Stimulated activated CD4-positive, alpha-beta T cell treated with anti-CD3 and anti-CD28 coated beads, Interleukin-1b, Interleukin-23, amount 100 ng/mL, for 1 hour (primary cell): ENCODE measurements around the gene CELF5.
"Not testable (repeated sequence)": the region's sequence is repeated elsewhere in the genome, so short reads cannot be mapped to it uniquely, and the experiment has no call there.

Experiments
- DNase-seq, 2 donors: peaks; one replicate each; pipeline ENCODE4 v3.0.0-alpha.2; 2020; ENCODE audit warnings: low read depth in 2 of 2

Gene CELF5

DNA sequence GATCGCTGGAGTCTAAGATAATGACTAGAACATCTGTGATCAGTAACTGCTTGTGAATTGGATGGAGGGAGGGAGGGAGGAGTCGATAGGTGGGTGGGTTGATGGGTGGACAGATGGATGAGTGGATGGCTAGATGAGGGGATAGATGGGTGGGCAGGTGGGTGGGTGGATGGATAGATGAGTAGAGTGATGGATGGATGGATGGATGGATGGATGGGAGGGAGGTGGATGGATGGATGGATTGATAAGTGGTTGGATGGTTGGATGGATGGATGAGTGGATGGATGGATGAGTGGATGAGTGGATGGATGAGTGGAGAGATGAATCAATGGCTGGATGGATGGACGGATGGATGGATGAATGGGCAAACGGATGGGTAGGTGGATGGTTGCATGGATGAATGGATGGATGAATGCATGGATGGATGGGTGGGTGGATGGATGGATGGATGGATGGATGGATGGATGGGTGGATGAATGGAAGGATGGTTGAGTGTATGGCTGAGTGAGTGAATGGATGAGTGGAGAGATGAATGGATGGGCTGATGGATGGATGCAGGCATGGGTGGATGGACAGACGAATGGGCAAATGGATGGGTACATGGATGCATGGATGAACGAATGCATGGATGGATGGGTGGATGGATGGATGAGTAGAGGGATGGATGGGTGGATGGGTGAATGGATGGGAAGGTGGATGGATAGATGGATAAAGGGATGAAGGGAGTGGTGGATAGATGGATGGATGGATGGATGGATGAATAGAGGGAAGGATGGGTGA, 97.9 kb downstream of the CELF5 start:
- no peak for DNase-seq

GRCh38 chr19:3323026-3323425, 98.6 kb downstream of the CELF5 start:
- no peak for DNase-seq

GRCh38 chr19:3323658-3324057, 99.2 kb downstream of the CELF5 start:
- no peak for DNase-seq

DNA sequence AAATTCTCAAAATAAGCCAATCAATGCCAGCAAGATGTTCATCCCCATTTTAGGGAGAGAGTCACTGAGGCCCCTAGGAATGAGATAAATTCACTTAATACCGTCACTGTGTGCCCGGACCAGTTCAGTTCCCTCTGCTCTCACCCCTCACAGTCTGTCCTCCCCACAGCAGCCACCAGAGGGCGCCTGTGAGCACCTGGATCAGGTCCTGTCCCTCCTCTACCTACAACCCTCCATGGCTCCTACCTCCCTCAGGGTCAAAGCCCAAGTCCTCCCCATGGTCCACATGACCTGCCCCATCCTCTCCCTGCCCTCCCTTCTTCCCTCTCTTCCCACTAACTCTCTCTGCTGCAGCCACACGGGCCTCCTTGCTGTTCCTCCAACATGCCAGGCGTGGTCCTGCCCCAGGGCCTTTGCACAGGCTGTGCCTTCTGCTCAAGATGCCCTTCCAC, 100.0 kb downstream of the CELF5 start:
- DNase-seq: peak; percentile 46 to 68

- no peak for DNase-seq
These were observed 101.0 kb downstream of the CELF5 start for GRCh38 chr19:3325451-3325850.

DNA sequence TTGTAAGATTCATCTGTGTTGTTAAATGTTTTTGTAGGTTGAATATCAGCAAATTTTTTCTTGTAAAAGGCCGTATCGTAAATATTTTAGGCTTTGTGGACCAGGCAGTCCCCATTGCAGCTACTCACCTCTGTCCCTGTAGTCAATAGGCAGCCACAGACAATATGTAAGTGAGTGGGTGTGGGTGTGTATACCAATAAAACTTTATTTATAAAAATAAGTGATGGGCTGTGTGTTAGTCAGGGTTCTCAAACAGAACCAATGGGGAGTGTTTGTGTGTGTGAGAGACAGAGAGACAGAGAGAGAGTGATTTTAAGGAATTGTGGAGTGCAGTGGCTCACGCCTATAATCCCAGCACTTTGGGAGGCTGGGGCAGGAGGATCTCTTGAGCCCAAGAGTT, 104.3 kb downstream of the CELF5 start:
- DNase-seq: no peak

GRCh38 chr19:3330047-3330446, 105.6 kb downstream of the CELF5 start:
- DNase-seq: no peak

DNA sequence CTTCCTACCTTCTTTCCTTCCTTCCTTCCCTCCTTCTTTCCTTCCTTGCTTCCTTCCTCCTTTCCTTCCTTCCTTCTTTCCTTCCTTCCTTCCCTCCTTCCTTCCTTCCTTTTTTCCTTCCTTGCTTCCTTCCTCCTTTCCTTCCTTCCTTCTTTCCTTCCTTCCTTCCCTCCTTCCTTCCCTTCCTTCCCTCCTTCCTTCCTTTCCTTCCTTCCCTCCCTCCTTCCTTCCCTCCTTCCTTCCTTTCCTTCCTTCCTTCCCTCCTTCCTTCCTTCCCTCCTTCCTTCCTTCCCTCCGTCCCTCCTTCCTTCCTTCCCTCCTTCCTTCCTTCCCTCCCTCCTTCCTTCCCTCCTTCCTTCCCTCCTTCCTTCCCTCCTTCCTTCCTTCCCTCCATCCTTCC, 107.8 kb downstream of the CELF5 start:
- not testable (repeated sequence) for DNase-seq

GRCh38 chr19:3333020-3333583, 108.6 kb downstream of the CELF5 start:
- no peak for DNase-seq

DNA sequence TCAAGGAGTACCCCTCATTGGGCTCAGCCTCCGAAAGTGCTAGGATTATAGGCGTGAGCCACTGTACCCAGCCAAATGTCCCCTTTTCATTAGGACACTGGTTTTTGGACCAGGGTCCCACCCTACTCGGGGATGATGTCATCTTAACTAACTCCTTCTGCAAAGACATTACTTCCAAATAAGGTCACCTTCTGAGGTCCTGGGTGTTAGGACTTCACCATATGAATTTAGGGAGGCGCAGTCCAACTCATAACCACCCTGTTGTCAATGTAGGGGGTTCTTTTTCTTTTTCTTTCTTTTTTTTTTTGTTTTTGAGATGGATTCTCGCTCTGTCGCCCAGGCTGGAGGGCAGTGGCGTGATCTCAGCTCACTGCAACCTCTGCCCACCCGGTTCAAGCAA, 109.2 kb downstream of the CELF5 start:
- DNase-seq: no peak

DNA sequence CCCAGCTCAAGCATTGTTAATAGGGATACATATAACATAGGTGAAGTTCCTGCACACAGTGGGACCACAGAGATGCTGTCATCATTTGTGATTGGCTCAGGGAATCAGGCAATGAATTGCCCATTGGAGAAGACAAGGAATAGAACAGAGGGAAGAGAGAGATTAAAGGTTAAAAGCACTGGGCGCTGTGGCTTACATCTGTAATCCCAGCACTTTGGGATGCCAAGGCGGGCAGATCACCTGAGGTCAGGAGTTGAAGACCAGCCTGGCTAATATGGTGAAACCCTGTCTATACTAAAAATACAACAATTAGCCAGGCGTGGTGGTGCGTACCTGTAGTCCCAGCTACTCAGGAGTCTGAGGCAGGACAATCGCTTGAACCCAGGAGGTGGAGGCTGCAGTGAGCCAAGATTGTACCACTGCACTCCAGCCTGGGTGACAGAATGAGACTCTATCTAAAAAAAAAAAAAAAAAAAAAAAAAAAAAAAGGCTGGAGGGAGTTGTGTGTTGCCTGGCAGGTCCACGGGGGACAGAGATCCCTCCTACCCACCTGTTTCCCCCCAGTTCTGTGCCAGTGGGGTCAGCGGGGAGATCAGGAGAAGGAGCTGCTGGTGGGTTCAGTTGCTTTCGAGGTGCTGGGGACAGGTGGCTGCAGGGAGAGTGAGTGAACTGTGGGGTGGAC, 110.4 kb downstream of the CELF5 start:
- DNase-seq: not testable (repeated sequence)

DNA sequence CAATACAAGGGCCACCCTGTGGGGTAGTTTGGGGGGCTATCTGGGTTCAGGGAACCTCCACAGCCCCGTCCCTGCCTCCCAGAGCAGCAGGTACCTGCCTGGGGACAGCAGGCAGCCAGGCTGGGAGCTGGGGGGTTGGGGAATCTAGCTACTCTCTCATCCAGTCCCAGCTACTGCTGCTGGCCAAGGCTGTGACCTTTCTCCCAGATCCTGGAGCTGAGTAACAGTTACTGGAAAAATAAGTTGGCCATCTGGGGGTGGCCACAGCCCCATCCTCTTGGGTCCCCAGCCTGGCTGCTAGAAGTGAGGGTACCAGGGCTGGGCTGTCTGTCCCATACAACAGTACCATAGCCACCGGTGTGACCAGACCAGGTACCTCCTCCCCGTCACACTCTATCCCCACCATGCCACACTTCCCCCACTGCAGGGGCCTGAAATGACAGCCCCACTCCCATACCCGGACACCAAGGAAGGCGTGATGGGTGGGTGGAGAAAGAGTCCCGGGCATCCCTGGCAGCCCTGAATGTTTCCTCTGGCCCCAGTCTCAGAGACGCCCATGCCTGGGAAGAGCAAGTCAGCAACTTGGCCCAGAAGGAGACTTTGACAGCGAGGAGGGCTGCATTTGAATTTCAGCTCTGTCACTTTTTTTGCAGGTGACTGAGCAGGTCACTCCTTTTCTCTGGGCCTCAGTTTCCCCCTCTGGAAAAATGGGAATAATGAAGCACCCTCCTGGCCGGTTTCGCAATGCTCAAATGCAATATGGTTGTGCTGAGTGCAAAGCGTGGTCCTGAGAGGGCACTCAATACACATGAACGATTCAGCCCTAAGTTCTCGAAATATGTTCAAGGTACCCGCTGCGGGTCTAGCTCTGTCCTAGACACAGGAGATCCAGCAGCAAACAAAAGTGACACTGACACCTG, 111.2 kb downstream of the CELF5 start:
- DNase-seq: no peak

- DNase-seq: no peak
These were observed 111.9 kb downstream of the CELF5 start for GRCh38 chr19:3336351-3336679.

GRCh38 chr19:3336680-3337523, 112.4 kb downstream of the CELF5 start:
- no peak for DNase-seq

GRCh38 chr19:3338541-3339181, 114.2 kb downstream of the CELF5 start:
- peak in 1 of 2 donors; percentile 39 for DNase-seq

DNA sequence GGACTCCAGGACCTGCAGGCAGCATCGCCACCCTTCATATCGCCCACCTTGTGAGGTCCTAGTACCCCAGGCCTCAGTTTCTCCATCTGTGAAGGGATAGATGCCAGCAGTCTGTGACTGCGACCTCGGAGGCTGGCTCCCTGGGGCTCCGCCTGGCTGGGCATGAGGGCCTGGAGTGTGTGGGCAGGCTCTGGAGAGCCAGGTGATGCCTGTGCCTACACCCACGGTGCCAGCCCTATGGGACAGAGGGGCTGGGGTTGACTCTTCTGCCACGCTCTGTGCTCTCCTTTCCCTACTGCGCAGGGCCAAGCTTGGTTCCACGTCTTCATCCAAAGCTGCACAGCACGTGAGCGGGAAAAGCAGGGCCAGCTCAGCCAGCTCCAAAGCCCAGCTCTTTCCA, 115.9 kb downstream of the CELF5 start:
- DNase-seq: no peak

GRCh38 chr19:3342246-3342645, 117.8 kb downstream of the CELF5 start:
- DNase-seq: no peak

- DNase-seq: not testable (repeated sequence)
These were observed 118.5 kb downstream of the CELF5 start for GRCh38 chr19:3342962-3343361.

GRCh38 chr19:3343619-3344502, 119.4 kb downstream of the CELF5 start:
- no peak for DNase-seq
